Medulla oblongata (tissue), 1 donor: ENCODE data around the gene PWP2.
"Not testable (repeated sequence)": the region's sequence is repeated elsewhere in the genome, so short reads cannot be mapped to it uniquely, and the experiment has no call there.

Source experiments
- DNase-seq: peaks from one replicate; pipeline ENCODE4 v3.0.0-alpha.2; 2015; ENCODE audit errors: extremely low spot score

The PWP2 gene

DNA sequence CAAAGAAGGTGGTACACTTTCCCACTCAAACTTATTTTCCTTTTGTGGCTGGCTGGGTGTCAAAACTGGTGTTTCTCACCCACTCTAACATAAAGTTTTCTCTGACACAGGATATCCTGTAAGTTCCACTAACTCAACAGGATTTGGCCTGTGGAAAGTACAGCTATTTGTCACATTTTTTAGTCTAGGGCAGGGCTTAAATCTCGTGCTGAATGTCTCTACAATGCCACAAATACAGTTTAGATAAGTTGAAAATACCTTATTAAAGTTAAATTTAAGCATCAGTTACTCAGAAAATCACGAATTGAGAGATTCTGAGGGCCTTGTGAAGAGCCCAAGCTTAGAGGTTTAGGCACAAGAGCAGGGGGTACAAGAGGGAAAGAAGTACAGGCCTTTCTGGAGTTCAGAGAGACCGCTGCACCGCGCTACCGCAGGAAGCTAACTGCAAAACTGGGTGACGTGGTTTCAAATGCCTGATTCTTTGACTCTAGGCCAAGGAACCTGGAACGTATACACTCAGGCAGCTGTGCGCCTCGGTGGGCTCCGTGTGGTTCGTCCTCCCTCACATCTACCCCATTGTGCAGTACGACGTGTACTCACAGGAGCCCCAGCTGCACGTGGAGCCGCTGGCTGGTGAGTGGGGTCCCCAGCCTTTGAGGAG lies 23.4 kb upstream of the PWP2 start:
- DNase-seq, result no peak

GRCh38 chr21:44084496-44085241 lies 22.5 kb upstream of the PWP2 start:
- no peak for DNase-seq

GRCh38 chr21:44085491-44086321 lies 21.5 kb upstream of the PWP2 start:
- peak; percentile 86 for DNase-seq

DNA sequence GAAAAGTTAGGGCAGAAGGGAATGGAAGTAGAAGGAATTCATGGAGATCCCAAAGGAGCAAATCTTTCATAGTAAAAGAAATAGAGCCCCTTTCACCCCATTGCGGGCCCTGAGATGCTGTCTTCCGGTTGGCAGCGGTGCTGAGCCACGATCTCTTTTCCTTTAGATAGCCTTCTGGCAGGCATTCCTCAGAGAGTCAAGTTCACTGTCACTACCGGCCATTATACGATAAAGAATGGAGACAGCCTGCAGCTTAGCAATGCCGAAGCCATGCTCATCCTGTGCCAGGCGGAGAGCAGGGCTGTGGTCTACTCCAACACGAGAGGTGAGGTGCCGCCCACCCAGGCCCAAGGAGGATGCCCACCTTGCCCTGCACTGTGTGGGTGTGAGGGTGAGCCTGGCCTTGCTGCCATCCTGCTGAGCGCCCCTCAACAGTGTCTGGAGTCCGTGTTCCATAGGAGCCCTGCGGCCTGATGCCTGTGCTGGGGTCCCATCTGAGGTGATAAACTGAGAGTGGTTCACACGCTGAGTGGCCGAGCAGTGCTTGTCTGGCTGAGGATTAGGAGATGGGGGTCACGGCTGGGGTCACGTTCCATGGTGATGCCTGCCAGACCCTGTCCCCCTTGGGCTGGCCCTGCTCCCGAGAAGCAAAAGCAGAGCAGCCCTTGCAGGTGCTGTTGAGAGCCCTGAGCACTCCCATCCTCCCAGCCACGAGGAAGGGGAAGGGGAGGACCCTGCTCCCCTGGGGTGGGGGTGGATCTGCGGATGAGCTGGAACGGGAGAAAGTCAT lies 20.4 kb upstream of the PWP2 start:
- no peak for DNase-seq

- peak; percentile 61 for DNase-seq
Observed at GRCh38 chr21:44087426-44088400, 19.5 kb upstream of the PWP2 start.

DNA sequence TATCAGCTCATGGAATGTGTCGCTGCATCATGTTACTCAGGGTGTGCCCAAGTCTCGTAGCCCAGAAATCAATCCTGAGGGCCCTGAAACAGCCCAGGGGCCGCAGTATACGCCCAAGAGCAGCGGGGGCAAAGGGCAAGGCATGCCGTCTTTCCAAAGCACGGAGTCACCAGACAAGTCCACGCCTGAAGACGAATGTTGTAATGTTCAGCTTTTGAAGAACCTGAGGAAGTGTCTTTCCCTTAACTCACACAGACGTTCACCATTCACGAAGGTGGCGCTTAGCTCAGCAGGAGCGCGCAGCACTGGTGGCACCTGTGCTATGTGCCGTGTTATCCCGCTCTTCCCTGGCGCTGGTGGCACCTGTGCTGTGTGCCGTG lies 18.8 kb upstream of the PWP2 start:
- DNase-seq, result no peak

DNA sequence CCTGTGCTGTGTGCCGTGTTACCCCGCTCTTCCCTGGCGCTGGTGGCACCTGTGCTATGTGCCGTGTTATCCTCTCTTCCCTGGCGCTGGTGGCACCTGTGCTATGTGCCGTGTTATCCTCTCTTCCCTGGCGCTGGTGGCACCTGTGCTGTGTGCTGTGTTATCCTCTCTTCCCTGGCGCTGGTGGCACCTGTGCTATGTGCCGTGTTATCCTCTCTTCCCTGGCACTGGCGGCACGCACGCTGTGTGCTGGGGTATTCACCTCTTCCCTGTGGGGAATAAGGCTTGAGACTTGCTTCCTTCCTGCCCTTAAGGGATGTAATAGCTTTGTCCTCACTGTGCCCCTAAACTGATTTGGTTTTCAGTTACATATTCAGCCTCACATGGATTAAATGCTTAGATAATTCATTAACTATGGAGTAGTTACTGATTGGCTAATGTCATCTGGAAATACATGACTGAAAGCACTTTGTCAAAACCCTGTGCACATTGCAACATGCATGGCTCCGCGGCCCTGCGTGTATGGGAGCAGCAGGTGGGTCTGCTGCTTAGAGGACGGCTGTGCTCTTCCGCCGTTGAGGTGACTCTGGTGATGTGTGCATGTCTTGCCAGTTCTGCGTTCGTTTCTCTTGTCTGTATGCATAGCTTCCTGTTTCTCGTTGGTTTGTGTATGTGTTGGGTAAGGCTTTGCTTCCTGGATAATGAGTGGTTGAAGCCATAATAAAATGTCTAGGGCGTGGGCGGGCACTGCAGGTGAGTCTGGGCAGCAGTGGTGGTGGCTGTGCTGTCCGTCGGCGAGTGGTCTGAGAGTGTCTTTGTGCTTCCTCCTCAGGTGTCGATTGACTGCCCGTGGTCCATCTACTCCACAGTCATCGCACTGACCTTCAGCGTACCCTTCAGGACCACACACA lies 17.9 kb upstream of the PWP2 start:
- no peak for DNase-seq

DNA sequence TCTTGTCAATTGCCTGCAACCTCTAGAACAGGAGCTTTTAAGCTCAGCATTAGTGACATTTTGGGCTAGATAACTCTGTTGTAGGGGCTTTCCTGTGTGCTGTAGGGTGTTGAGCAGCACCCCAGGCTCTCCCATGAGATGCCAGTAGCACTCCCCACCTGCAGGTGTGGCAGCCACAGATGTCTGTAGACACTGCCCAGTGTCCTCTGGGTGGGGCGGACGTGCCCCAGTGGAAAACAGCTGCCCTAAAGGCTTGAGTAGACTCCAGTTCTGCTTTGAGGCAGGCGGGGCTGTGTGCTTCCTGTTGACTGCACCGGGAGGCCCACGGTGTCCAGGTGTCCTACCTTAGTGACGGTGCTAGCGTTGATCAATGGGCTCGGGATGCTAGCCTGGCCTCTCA lies 16.9 kb upstream of the PWP2 start:
- no peak for DNase-seq

GRCh38 chr21:44092211-44092610 lies 15.0 kb upstream of the PWP2 start:
- no peak for DNase-seq

DNA sequence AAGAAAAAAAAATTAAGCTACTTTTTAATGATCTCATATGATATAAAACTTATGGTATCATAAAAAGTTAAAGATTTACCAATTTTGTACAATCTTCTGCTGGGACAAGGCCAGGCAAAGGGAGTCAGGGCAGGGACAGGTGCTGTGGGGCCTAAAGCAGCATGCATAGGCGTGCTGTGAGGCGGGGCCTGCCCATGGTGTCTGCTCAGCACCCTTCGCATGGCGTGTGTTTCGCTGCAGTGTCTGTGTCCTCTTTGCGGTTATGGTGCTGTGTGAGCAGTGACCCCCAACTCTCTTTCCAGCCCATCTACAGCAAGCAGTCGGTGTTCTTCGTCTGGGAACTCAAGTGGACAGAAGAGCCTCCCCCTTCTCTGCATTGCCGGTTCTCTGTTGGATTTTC lies 13.4 kb upstream of the PWP2 start:
- no peak for DNase-seq

GRCh38 chr21:44094832-44095231 lies 12.4 kb upstream of the PWP2 start:
- DNase-seq, result no peak

- DNase-seq, result not testable (repeated sequence)
Observed at GRCh38 chr21:44098507-44098906, 8.7 kb upstream of the PWP2 start.

GRCh38 chr21:44098964-44099363 lies 8.2 kb upstream of the PWP2 start:
- not testable (repeated sequence) for DNase-seq

DNA sequence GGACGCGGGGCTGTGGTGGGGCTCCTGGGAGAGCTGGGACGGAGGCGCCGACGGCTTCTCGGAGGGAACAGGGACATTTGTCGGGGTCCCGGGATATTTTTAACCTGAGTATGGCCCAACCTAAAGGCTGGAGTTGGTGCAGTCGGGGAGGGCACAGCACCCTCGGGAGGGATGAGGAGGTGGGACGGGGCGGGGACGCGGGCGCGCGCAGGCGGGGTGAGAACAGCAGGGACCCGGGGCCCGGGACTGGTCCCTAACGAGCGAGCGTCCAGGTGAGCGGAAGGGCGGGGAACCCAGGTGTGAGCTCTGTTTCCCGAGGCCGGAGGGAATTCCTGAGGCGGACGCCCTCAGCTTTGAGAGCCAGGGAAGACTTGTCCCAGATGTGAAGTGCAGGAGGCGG lies 390 bp downstream of the PWP2 start:
- DNase-seq, result not testable (repeated sequence)

GRCh38 chr21:44113702-44114371 lies 6.6 kb downstream of the PWP2 start:
- not testable (repeated sequence) for DNase-seq

- DNase-seq, result not testable (repeated sequence)
Observed at GRCh38 chr21:44122131-44122530, 14.9 kb downstream of the PWP2 start.

GRCh38 chr21:44127827-44128226 lies 20.6 kb downstream of the PWP2 start:
- not testable (repeated sequence) for DNase-seq

GRCh38 chr21:44133715-44134057 lies 26.5 kb downstream of the PWP2 start:
- not testable (repeated sequence) for DNase-seq

GRCh38 chr21:44134732-44135131 lies 27.5 kb downstream of the PWP2 start:
- DNase-seq, result not testable (repeated sequence)
